GM12865 (cell line): Measurements from ENCODE around the gene OR4S2.

Source experiments
- DNase-seq: peaks from one replicate; pipeline ENCODE4 v3.0.0; 2010; ENCODE audit warnings: low read depth
- H3K4me3 ChIP-seq: 2 replicates; pipeline ENCODE4 v1.5.1; 2011; ENCODE audit warnings: mild to moderate bottlenecking, low read depth, low read length, control low read depth
- CTCF ChIP-seq: IDR thresholded peaks from 2 replicates; pipeline ENCODE4 v1.5.1; 2011; ENCODE audit warnings: low read length, control low read depth, low read depth, inconsistent platforms; ENCODE audit not compliant: insufficient read depth; ENCODE audit errors: missing control alignments

The OR4S2 gene

GRCh38 chr11:55658608-55659007 lies 10.5 kb downstream of the OR4S2 start:
- no peak for TF ChIP-seq CTCF
- peak; percentile 61 for DNase-seq
- peak overlapping the region; percentile 16; the same call in 1 of the 2 replicates for H3K4me3 ChIP-seq

DNA sequence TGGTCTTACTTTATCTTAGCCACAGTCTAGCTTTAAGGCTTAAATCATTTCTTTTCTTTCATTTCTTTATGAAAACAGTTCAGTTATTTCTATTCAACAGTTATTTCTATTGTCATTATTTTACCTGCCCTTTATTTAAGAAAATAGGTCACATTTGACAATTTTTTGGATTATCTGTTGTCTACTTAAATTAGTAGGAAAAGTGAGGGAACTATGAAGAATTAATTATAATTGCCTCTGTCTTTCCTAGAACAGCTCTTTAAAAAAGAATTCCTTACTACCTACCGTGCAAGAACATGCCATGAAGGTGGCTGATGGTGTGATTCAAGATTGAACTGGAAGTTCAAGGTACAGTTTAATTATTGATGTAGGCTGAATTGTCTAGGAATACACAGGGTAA lies 13.8 kb downstream of the OR4S2 start, which contains the start of gene OR4C6:
Gene OR4C6 (plus strand): TSS at position 301 of the 400 bp plus-strand sequence. CDS start 2,966 bp downstream, outside the sequence.
- DNase-seq, result no peak
- H3K4me3 ChIP-seq, result no peak within 1 kb of the TSS
- TF ChIP-seq CTCF, result no peak

DNA sequence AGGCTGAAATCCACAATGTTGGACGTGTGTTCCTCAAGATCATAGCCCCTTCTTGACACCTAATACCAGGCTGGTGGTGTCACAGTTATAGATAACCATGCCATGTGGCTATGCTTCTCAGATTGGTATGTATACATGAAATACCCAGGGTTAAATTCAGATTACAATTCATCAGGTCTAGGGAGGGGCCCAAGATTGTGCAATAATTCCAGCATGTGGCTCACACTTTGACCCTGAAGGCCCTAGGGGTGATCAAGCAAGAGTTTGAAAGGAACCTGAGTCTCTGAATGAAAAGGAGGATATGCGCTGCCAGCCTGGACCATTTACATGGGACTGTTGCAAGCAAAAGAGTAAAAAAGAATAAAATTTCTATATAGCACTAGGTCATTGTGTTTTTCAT lies 21.2 kb downstream of the OR4S2 start:
- DNase-seq, result no peak
- no peak overlapping the region for H3K4me3 ChIP-seq
- TF ChIP-seq CTCF, result no peak

DNA sequence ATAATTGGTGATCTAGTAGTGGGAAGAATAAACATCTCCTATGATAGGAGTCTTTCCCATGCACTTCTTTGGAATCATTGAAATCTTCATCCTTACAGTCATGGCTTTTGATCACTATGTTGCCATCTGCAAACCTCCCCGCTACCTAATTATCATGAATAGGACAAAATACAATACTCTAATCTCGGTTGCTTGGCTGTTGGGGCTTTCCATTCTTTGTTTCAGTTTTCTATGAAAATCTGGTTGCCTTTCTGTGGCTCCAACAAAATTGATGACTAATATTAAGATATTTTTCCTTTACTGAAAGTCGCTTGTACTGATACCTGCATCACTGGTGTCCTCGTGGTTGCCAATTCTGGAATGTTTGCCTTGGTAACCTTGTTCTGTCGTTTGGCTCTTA lies 25.7 kb downstream of the OR4S2 start:
- TF ChIP-seq CTCF, result no peak
- H3K4me3 ChIP-seq, result no peak overlapping the region
- no peak for DNase-seq

DNA sequence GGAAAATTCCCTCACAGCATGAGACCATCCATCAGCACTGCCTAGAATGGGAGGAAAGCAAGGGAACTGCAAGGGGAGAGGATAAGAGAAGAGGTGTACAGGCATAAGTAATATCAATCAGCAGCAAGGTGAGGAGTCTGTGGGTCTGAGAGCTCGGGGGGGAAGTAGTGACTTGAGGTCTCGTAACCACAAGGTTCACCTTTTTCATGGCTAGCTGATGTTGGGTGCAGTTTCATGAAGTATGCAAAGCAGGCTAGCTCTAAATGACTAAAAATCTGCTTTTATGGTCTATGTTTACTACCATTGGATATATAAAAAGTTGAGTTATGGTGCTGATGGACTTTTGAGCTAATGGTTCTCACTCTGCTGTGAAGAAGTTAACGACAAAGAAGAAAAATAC lies 49.7 kb downstream of the OR4S2 start:
- peak; percentile 82 for DNase-seq
- no peak for TF ChIP-seq CTCF
- H3K4me3 ChIP-seq, result no peak overlapping the region

GRCh38 chr11:55701429-55701828 lies 53.3 kb downstream of the OR4S2 start:
- DNase-seq, result no peak
- TF ChIP-seq CTCF, result no peak
- H3K4me3 ChIP-seq, result no peak overlapping the region
